Stimulated activated CD4-positive, alpha-beta T cell treated with anti-CD3 and anti-CD28 coated beads, Interleukin-1b, Interleukin-23, amount 100 ng/mL, for 1 hour (primary cell): ENCODE measurements around the gene LPO.

Source experiments
- DNase-seq, 2 donors: peaks; one replicate each; pipeline ENCODE4 v3.0.0-alpha.2; 2020; ENCODE audit warnings: low read depth in 2 of 2

LPO gene

DNA sequence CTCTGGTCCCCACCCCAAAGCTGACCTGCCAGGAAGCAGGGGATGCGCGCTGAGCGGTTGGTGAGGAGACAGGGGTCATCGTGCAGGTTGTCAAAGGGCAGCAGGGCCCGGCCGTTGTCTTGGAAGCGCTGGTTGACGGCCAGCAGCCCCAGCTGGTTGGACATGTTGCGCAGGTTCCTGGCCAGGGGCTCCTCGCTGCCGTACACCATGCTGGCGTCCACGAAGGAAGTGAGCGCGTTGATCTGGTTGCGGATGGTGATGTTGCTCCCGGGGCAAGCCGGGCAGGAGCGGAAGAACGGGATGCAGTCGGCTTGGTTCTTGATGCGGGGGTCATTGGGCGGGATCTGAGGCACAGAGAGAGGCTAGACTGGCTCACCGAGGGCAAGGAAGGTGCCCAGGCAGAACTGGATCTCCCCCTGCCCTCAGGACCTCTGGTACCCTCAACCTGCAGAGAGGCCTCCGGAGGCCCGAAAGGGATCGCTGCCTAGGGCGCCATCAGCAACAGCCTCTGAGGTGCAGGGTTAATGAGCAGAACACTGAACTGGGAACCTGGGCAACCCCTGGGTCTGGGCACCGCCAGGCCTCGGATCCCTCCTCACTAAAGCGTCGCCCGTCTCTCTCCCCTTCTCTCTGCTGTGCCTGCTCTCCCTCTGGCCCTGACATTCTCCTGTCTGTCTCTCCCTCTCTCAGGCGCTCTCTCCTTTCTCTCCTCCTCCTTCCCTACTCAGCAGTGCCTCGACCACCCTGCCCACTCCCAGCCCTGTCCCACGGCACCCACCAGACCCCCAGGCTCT, 39.6 kb downstream of the LPO start:
- no peak for DNase-seq

DNA sequence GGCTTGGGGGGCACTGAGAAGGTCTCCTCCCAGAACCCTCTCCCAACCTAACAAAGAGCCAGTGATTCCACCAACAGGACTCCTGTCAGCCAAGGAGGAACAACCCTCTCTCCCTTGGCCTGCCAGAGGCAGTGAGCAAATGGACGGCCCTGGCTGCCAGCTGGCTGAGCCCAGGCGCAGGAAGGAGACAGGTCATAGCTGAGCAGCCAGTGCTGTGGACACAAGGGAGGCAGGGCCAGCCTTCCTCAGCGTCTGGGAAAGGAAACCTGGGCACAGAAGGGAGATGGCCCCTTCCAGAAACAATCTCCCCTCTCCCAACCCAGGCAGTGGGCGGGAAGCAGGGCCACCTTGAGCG, 40.3 kb downstream of the LPO start:
- DNase-seq = no peak

DNA sequence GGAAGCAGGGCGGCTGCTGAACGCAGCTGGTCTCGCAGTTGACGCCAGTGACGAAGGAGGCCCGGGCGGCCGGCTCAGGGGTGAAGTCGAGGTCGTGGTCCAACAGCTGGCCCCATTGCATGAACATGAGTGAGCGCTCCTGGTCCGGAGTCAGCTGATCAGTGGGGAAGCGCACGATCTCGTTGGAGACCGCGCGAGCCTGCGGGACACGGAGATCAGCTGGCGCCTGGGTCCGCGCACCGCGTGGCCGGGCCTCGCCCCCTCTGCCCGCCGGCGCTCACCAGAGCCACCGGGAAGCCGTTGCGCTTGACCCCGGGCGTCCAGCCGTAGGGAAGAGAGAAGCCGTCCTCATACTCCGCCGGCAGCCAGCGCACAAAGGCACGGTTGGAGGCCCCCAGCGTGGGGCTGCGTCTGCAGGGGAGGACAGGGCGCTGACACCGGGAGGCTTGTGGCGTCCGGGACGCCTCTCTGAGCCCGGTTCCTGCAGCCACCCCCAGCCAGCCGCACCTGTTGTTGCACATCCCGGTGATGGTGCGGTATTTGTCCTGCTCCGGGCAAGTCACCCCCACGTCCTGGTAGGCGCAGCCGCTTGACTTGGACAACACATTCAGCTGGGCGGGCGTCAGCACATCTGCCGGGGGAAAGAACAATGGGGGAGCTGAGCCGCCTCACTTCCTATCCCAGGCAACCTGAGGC, 40.8 kb downstream of the LPO start:
- no peak for DNase-seq

DNA sequence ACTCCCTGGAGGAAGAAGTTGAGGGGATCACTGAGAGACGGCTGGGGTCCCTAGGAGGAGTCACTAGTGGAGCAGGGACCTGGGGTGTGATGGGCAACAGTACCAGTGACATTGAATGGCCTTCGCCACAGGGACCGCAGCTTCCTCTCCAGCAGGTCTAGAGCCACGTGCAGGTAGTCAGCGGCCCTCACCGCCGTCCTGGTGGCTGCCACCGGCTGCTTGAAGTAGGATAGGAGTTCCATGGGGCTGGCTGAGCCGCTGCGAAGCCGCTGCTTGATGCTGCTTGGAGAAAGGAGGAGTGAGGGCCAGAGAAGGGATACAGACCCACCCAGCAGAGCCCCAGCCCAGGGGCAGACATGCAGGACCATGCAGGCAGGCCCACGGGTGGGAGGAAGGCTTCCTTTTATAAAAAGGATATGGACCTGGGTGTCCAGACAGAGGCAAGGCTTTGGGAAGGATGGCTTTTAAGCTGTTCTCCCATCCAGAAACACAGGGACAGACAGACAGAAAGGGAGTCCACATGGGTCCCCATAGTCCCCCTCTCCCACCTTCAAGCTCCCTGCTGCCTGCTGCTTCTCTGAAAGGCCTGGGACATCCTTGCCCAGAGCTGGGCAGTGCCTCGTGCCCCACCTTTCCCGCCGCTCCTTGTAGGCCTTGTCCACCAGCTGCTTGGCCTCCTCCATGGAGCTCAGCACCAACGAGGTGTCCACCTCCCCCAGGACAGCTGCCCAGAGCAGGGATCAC, 41.5 kb downstream of the LPO start:
- no peak for DNase-seq

DNA sequence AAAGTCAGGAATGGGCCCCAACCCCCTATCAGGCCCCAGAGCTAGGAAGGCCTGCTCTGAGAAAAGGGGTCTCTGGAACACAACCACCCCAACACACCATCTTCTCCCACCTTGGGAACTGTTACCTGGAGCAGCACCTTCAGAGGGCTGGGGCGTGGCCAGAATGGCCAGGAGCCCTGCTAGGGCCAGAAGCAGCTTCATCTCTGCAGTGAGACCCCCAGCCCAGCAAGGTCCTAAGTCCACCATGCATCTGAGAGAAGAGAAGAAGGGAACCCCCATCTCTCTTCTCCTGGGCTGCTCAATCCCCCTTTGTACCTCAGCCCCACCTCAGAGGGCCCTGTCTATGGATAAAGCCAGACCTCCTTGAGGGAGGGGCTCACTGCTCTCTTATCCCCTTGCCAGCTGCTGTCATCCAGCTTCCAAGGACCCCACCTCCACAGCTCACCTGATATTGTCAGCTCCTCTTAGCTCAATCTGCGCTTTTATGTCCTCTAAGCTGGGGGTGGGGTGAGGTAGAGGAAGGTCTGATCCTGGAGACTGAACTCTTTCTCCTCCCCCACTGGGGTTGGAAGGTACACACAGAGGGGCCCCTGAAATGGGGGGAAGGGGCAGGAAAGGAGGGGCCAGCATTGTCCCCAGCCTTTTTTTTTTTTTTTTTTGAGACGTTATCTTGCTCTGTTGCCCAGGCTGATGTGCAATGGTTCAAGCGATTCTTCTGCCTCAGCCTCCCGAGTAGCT, 42.3 kb downstream of the LPO start, which contains the start of gene MPO:
Gene MPO, minus strand, starts transcription at position 456 of the 738 bp plus-strand sequence. Its CDS starts 177 bp downstream, at position 279.
- DNase-seq = no peak

DNA sequence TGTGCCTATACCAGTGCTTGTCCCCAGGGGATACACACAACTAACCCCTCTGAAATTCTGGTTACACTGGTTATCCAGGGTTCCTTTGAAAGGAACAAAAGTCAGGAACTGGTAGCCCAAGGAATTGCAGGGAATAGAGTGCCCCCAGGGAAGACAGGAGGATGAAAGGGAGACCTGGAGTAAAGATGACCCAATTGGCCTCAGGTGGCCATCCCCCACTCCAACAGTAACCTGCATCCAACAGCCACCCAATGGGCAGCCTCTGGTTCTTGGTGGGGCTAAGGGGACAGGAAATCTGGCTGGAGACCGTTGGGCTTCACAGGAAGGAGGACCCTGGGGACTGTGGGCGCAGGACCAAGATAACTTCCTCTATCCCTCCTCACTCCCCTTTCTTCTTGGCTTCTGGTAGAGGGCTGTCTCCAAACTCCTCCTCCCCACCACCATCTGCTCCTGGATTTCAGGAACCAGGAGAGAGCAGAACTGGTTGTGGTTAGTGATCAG, 43.2 kb downstream of the LPO start:
- no peak for DNase-seq

DNA sequence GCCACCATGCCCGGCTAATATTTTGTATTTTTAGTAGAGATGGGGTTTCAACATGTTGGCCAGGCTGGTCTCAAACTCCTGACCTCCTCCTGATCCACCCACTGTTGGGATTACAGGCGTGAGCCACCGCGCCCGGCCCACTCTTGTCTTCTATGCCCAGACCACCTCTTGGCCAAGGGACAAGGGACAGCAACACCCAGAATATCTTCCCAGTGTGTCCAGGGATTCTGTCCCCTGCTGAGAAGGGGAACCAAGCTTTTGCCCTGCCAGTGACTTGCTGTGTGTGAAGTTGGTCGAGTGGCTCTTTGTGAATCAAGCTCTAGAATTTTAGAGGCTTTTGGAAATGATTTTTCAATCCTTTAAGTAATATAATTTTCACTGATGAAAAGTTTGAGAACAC, 44.1 kb downstream of the LPO start:
- DNase-seq = no peak

DNA sequence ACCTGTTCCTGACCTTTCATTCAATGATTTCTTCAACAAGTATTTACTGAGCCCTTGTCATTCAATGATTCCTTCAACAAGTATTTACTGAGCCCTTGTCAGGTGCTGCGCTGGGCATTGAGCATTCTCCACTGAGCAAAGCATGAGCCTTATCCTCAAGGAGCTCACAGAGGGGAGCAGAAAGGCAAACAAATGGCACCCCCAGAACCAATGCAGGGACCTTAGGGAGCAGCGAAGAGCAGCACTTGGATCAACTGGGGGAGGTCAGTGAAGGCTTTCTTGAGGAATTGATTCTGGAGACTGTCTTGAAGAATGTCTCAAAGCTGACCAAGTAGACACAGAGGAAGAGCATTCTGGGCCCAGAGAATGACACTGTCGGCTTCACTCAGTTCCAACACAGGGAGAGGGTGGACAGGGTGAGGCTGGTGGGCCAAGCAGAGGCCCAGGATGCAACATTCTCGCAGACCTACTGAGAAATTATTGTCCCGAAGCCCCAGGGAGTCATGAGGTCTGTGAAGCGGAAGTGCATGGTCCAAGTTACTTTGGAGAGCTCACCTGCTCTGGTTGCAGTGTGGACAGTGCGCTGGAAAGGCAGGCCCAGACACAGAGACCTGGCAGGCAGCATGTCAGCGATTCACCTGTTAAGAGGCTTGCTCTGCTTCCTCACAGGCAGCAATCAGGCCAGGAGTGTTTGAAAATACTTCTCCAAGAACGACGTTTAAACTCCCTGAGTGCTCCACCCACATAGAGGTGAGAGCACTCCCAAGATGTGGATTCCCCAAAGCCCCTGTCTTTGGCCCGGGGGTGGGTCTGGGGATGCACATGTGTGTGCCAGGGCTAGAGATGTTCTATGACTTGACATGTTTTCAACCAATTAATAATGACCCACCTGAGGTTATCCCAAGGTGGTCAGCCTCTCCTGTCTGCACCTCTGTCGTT, 45.6 kb downstream of the LPO start:
- no peak for DNase-seq

DNA sequence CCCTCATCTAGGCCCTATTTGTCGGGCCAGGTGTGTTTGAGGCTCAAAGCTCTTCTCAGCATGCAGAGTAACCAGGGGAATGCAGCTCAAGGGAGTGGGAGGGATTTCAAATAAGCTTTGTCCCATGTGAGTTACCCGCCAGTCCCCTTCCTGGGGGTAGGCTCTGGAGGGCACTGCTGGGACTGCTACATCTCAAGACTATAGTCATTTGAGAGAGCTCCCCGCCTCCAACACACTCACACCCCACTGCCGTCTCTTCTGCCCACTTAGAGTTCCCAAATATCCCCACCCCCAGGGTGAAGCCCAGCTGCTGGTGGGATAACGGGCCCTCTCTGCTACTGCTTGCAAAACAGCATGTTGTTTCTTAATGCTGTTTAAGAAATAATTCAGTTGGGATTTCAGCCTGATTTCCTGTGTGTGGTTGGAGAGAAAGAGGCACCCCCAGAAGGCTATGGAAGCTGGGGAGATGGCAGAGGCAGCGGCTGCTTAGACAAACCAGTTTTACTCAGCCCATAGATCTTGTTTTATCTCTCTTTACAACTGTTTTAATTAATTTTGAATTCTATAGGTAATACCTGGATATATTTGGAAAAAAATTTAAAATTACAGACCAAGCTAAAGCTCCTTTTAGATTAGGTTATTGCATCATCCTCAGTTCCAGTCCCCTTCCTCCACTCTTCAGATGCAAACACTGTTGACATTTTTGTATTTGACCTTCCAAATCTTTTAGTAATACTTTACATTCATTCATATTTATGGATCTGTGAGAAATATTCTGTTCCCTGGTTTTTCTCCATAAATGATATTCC, 46.4 kb downstream of the LPO start:
- DNase-seq = no peak

DNA sequence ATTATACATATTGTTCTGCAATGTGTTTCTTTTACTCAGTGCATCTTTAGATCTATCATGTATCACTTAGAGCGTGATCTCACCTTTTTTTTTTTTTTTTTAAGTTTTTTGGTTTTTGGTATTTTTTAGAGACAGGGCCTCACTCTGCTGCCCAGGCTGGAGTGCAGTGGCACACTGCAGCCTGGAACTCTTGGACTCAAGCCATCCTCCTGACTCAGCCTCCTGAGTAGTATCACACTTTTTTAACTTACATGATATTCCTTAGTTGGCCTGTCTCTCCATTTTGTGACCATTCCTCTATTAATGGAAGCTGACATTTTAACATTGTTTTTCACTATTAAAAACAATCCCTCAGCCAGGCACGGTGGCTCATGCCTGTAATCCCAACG, 47.0 kb downstream of the LPO start:
- no peak for DNase-seq

DNA sequence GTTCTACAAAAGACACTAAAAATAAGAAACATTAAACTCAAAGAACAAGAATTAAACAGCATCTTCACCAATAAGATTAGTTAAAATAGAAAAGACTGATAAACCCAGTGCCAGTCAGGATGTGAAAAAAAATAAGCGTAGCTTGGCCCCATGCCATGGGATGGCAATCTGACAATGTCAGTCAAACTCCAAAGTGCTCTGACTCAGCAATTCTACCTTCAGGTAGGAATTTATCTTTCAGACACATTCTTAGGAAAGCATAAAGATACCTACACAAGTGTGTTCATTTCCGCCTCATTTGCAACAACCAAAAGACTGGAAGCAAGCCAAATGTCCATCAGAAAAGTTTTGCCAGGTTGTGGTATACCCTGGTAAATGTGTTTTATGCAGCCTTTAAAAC, 51.5 kb downstream of the LPO start:
- DNase-seq = no peak

DNA sequence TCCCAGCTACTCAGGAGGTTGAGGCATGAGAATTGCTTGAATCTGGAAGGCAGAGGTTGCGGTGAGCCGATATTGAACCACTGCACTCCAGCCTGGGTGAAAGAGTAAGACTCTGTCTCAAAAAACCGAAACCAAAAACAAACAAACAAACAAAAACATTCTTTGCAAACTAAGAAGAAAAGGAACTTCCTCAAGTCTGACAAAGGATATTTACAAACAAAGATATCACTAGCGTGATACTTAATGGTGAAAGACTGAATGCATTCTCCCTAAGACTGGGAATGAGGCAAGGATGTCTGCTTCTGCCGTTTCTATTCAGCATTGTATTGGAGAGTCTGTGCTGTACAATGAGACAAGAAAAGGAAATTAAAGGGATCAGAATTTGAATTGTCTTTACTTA, 52.9 kb downstream of the LPO start:
- DNase-seq = no peak

DNA sequence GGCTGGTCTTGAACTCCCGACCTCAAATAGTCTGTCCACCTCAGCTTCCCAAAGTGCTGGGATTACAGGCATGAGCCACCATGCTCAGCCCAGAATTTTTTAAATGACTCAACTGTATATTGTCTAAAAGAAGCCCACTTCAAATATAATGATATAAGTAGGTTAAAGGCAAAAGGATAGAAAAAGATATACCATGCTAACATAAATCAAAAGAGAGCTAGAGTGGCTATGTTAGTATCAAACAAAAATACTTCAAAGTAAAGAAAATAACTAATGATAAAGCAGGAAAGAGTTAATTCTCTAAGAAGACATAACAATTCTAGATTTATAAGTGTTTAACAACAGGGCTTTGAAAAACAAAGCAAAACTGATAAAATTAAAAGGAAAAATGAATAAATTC, 55.6 kb downstream of the LPO start:
- no peak for DNase-seq

DNA sequence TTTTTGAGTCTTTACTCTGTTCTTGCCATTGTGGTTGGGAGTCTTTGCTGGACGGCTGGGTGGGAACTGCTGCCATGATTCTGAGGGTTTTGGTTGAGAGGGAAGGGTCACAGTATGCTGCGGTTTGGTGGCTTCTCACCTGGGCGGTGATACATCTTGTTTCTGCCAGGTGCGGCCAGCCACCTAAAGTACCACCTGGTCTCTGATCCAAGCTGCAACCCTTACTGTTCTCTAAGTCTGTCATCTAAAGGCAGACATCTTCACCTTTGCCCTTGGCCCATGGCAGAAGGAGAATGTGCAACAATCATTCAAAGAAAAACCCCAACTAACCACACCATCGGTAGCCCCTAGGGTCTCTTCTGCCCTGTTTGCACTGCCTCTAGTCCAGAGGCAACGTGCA, 62.0 kb downstream of the LPO start:
- DNase-seq = no peak

DNA sequence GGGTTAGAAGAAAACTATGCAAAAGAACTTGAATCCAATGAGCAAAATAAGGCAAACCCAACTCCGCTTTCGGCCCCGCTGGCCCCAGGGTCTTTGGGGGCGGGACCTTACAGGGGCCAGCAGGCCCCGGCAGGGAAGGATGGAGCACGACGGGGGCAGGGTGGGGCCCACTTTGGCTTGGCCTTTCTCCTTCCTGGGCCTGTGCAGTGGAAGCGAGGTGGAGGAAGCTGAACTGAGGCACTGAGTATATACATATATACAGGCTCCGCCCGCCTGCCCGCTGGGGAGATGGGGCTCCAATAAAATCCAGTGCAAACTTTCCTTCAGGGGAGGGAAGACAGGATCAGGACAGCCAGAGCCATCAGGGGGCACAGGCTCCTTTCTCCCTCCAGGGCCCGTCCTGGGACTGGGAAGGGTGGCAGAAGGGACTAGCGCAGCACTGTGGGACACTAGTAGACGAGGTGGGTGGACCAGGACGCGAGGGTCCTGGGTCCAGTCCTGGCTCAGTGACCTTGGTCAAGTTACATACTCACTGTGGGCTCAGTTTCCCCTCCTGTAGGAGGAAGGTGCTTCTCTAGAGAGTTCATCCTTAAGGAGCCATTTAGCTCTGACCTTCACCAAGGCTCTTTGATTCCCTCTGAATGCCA, 63.2 kb downstream of the LPO start:
- DNase-seq = no peak

DNA sequence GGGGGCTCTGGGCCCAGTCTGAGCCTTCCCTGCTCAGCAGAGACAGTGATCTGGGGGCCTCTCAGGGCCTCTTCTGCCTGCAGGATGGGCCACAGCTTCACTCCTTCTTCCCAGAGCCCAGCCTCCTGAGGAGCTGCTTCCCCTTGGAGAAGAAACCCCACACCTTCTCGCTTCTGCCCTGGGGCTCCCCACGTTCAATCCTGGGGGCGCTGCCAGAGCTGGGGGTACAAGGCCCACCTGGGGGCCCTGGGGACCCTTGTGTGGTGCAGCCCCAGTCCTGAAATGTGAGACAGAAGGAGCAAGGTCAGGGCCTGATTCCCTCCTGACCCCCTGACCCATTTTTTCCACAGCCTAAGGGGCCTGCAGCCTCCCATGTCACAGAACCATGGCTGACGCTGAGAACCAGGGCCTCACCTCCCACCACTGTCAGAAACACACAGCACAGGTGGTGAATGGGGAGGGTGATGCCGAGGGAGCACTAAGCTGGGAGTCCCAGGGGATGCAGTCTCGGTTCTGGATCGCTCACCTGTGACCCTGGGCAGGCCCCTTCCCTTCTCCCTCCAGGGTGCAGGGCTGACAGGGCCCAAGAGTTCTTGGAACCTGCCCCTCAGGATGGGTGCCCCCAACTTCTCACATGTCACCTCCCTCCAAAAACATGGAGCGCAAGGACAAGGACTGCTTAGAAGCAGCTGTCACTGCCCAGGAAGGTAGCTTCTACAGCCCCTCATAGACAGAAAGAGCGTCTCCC, 64.0 kb downstream of the LPO start:
- DNase-seq = no peak

DNA sequence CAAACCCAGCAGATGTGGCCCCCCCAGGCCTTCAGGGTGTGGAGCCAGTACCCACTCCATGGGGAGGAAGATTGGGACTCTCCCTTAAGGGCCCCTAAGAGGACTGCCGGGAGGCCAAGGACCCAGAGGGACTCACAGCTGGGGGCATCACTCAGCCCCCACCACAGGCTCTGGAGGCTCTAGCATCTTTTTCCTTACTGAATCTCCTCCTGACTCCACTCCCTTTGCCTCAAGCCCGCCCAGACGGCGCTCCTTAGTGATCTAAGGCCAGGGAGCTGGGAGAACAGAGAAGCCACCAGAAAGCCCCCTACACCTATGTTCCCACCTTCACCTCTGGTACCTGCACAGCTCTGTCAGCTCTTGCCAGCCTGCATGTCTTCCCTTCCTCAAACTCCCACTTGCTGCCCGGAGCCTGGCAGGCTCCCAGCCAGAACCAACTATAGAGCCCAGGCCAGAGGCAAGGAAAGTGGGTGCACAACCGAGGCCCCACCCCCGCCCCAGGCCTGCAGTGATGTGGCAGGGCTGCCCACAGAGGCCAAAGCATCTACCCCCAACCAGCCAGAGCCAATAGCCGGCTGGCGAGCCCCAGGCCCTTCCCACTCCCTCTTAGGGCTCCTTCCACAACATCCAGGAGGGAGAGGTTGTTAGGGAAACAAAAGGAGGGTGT, 64.7 kb downstream of the LPO start:
- DNase-seq = no peak
